WERI-Rb-1 (cell line): ENCODE results near the gene FAM117A.

Experiments
- DNase-seq: peaks from one replicate; pipeline ENCODE4 v3.0.0-alpha.2; 2020
- H3K27ac ChIP-seq: fragments of 250-450 bp; sonication (Bioruptor Pico); 2 replicates; pipeline ENCODE4 v1.5.1; 2020; ENCODE audit warnings: mild to moderate bottlenecking, moderate library complexity
- H3K27me3 ChIP-seq: fragments of 250-450 bp; sonication (Bioruptor Pico); 2 replicates; pipeline ENCODE4 v1.5.1; 2021; ENCODE audit warnings: mild to moderate bottlenecking, low read depth, moderate library complexity; ENCODE audit not compliant: insufficient read depth, severe bottlenecking
- H3K36me3 ChIP-seq: fragments of 250-450 bp; sonication (Bioruptor Pico); 2 replicates; pipeline ENCODE4 v1.5.1; 2020; ENCODE audit warnings: mild to moderate bottlenecking, moderate library complexity
- H3K4me3 ChIP-seq: 2 replicates; pipeline ENCODE4 v1.5.1; 2011; ENCODE audit warnings: low read depth, mild to moderate bottlenecking, control low read depth, low read length
- H3K9me3 ChIP-seq: fragments of 250-450 bp; sonication (Bioruptor Pico); 2 replicates; pipeline ENCODE4 v1.5.1; 2021; ENCODE audit warnings: mild to moderate bottlenecking, moderate library complexity; ENCODE audit not compliant: severe bottlenecking
- TF ChIP-seq, protein P1 (sequence below): IDR thresholded peaks from 2 replicates; pipeline ENCODE4 v1.5.1; 2011; ENCODE audit warnings: low read depth, mild to moderate bottlenecking, control low read depth, inconsistent platforms, low read length

Gene FAM117A

DNA sequence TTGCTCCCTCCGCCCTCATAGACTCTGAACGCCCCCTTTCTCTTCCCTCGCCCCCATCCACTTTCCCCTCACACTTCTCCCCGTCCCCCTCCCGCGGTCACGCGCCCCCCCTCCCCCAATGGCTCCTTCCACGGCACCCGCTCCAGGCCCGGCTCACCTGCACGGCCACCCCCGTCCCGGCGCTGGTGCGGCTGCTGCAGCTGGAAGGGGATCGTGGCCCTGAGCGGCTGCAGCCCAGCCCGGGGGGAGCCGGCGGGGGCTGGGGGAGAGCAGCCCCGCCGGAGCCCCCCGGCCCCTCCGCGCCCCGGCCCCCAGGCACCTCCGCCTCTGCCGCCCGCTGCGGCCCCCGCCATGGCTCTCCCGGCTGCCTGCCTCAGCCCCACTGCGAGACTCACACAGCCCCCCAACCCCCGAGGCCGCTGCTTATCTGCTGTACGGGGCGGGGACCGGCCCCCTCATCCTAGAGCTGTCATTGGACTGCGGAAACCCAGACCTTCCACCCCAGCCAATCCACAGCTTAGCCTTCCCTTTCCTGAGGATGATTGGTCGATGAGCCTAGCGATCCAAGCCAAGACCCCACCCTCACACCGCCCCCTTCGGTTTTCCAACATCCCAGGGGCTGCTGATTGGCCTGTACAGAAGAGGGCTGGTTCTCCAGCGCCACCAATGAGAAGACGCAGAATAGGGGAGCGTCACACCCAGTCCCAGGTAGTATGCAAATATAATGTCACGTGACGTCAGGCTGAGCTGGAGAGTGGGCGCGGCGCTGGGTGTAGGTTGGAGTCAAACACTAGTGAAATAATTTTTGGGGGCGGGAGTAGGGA, at the start of gene FAM117A:
TSS of gene FAM117A (minus strand) at position 397 of the 824 bp plus-strand sequence. CDS start at position 353, 44 bp downstream.
- H3K36me3 ChIP-seq = no peaks in the 10 kb centered on the region
- peak; percentile 100 for DNase-seq
- TF ChIP-seq, protein P1, sequence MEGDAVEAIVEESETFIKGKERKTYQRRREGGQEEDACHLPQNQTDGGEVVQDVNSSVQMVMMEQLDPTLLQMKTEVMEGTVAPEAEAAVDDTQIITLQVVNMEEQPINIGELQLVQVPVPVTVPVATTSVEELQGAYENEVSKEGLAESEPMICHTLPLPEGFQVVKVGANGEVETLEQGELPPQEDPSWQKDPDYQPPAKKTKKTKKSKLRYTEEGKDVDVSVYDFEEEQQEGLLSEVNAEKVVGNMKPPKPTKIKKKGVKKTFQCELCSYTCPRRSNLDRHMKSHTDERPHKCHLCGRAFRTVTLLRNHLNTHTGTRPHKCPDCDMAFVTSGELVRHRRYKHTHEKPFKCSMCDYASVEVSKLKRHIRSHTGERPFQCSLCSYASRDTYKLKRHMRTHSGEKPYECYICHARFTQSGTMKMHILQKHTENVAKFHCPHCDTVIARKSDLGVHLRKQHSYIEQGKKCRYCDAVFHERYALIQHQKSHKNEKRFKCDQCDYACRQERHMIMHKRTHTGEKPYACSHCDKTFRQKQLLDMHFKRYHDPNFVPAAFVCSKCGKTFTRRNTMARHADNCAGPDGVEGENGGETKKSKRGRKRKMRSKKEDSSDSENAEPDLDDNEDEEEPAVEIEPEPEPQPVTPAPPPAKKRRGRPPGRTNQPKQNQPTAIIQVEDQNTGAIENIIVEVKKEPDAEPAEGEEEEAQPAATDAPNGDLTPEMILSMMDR = no peak
- peak within 1 kb of the TSS; percentile 43 for H3K4me3 ChIP-seq
- no peaks in the 10 kb centered on the region for H3K9me3 ChIP-seq
- H3K27ac ChIP-seq = no peak within 1 kb of the TSS
- H3K27me3 ChIP-seq = no peaks in the 10 kb centered on the region

GRCh38 chr17:49809056-49809455, 45.1 kb upstream of the FAM117A start:
- DNase-seq = no peak
- no peak overlapping the region for H3K27ac ChIP-seq
- H3K27me3 ChIP-seq = no peaks in the 10 kb centered on the region
- TF ChIP-seq, protein P1 = no peak
- no peak overlapping the region for H3K4me3 ChIP-seq
- no peaks in the 10 kb centered on the region for H3K9me3 ChIP-seq
- peaks cover 81% of the 10 kb centered on the region for H3K36me3 ChIP-seq

GRCh38 chr17:49798738-49799137, 34.8 kb upstream of the FAM117A start:
- Histone ChIP-seq H3K9me3 (no peaks in the 10 kb centered on the region), H3K27me3 (no peaks in the 10 kb centered on the region), H3K4me3 (no peak overlapping the region), H3K36me3 (peaks cover 90% of the 10 kb centered on the region), H3K27ac (no peak overlapping the region)
- TF ChIP-seq, protein P1 = no peak
- DNase-seq = no peak

DNA sequence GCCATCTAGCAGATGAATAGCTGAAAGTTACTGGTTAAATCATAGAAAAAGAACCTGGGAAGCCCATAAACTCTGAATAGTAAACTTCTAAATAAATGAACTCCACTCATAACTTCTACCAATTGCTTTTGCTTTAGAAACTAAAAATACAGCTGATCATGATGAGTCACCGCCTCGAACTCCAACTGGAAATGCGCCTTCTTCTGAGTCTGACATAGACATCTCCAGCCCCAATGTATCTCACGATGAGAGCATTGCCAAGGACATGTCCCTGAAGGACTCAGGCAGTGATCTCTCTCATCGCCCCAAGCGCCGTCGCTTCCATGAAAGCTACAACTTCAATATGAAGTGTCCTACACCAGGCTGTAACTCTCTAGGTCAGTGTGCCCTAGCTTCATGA, 34.3 kb upstream of the FAM117A start:
- no peak for DNase-seq
- Histone ChIP-seq H3K36me3 (peaks cover 91% of the 10 kb centered on the region), H3K4me3 (no peak overlapping the region), H3K27ac (no peak overlapping the region), H3K27me3 (no peaks in the 10 kb centered on the region), H3K9me3 (no peaks in the 10 kb centered on the region)
- TF ChIP-seq, protein P1 = no peak

GRCh38 chr17:49795372-49795771, 31.4 kb upstream of the FAM117A start:
- Histone ChIP-seq H3K27ac (no peak overlapping the region), H3K4me3 (no peak overlapping the region), H3K36me3 (peaks cover 95% of the 10 kb centered on the region), H3K9me3 (no peaks in the 10 kb centered on the region), H3K27me3 (no peaks in the 10 kb centered on the region)
- no peak for DNase-seq
- TF ChIP-seq, protein P1 = no peak

DNA sequence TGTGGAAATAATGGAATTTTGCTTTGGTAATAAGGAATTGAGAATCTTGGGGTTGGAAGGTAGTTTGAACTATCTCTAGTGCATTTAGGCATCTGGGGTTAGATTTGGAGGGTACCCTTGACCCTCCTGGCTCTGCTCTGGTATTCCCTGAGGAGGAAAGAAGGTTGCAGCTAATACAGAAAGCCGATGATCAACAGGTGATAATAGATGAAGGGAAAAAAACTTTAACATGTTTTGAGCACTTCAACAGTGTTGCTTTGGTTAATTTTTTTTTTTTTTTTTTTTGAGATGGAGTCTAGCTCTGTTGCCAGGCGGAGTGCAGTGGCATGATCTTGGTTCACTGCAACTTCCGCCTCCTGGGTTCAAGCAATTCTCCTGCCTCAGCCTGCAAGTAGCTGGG, 29.4 kb upstream of the FAM117A start:
- H3K9me3 ChIP-seq = no peaks in the 10 kb centered on the region
- H3K27me3 ChIP-seq = no peaks in the 10 kb centered on the region
- no peak overlapping the region for H3K4me3 ChIP-seq
- TF ChIP-seq, protein P1 = no peak
- DNase-seq = no peak
- no peak overlapping the region for H3K27ac ChIP-seq
- peaks cover 90% of the 10 kb centered on the region for H3K36me3 ChIP-seq
